Fibroblast of skin of scalp (primary cell): ENCODE results near the gene SPATA13.
"Not testable (repeated sequence)": the region's sequence is repeated elsewhere in the genome, so short reads cannot be mapped to it uniquely, and the experiment has no call there.

Experiments used
- DNase-seq: peaks from one replicate; pipeline ENCODE4 v3.0.0-alpha.2; 2013

Gene SPATA13

DNA sequence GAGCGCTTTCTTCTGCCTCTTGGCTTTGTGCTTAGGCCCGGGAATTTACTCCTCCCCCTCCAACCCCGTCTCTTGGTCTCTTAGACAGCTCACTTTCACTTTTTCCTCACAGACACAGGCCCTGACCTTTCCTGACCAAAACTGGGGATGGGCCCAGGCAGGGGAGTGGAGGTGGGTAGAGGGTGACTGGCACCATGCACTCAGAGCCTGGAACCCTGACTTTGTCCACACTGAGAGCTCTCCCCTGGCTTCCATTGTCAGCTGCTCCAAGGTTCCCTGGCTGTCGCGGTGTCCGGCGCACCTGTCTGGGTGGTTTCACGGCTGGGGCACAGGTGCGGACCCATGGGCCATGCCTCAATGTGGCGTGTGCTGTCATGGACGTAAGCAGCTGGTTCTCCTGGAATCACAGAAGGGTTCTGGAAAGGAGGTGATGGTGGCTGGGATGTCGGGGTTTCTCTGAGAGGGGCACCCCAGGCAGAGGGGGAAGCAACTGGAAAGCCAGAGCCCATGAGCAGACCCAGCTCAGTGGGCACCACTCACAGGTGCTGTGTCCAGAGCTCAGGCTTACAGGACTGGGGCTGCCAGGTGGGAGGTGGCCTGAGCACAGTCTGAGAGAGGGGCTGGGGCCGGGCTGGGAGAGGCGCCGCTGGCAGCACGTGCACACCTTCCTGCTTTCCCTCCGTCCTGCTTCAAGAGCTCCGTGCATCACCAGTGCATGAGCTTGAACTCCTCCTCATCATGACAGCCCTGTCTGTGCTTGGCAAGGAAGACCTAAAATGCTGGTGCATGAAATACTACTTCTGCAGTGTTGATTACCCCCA is 120.9 kb downstream of the SPATA13 start:
- no peak for DNase-seq

GRCh38 chr13:24282256-24282655 is 121.7 kb downstream of the SPATA13 start:
- DNase-seq, result no peak

- no peak for DNase-seq
Observed at GRCh38 chr13:24284889-24285565, 124.5 kb downstream of the SPATA13 start.

DNA sequence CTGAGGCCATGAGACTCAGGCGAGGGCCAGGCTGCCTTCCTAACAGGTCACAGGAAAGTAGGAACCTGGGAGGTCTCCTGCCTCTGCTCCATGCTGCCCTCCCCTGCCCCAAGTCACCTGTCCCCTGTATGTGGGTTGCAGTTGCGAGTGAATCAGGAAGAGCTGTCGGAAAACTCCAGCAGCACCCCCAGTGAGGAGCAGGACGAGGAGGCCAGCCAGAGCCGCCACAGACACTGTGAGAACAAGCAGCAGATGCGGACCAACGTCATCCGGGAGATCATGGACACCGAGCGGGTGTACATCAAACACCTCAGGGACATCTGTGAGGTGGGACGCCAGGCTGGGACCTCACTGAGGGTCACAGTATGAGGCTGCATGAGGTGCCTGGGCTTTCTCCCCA is 126.1 kb downstream of the SPATA13 start:
- no peak for DNase-seq

DNA sequence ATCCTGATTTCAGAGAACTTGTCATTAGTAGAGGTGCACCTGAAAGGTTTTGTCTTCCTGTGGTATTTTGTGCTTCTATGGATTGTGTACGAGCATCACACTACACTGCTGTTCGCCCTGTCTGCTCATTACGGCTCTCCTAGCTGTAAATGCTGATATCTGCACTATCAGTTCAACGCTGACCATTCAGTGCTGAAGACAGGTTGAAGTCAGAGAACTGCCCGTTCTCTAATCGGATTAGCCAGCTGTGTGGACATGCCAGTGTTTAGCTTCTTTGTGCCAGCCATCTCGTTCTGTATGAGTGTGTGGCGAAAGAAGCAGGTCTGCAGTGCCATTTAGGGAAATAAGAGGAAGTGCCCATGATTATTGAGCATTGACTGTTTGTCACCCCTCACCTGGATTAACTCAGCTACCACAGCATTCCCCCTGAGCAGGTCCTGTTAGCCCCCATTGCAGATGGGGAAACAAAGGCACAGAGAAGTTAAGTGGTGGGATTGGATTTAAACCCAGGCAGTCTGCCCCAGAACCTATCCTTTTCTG is 127.3 kb downstream of the SPATA13 start:
- DNase-seq, result no peak

GRCh38 chr13:24288870-24289269 is 128.3 kb downstream of the SPATA13 start:
- peak; percentile 58 for DNase-seq

DNA sequence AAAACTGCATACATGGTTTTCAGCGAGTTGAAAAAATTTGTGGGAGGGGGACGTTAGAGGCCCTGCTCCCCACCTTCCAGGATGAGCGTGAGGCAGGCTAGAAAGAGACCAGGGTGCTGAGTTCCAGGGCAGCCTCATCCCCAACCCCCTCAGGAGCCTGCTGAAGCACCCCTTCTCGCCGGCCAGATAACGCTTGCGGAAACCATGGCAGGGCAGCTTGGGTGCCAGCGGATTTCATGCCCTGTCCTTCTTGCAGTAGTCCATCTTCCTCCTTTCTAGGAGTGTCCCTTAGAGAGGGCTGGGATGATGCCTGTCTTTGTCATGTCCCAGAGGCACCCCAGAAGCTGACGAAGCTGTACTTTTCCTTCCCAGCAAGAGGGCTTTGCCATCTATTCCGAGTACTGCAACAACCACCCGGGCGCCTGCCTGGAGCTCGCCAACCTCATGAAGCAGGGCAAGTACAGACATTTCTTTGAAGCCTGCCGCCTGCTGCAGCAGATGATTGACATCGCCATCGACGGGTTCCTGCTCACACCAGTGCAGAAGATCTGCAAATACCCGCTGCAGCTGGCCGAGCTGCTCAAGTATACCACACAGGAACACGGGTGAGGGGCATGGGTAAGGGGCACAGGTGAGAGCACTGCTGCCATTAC is 129.9 kb downstream of the SPATA13 start:
- DNase-seq, result no peak

DNA sequence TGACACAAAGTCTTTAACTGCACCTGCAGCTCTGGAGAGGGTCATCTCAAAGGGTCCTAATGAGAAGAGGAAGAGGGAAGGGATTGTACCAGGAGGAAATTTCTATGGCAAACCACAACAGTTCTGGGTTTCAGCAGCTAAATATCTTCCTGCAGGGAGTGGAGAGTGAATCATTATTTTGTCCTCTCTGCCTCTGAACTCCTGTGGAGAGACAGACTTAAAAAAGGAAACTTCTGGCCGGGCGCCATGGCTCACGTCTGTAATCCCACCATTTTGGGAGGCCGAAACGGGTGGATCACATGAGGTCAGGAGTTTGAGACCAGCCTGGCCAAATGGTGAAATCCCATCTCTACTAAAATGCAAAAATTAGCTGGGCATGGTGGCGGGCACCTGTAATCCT is 132.0 kb downstream of the SPATA13 start:
- peak; percentile 69 for DNase-seq

- peak; percentile 38 for DNase-seq
Observed at GRCh38 chr13:24293746-24294145, 133.2 kb downstream of the SPATA13 start.

- no peak for DNase-seq
Observed at GRCh38 chr13:24299488-24300114, 139.1 kb downstream of the SPATA13 start.

DNA sequence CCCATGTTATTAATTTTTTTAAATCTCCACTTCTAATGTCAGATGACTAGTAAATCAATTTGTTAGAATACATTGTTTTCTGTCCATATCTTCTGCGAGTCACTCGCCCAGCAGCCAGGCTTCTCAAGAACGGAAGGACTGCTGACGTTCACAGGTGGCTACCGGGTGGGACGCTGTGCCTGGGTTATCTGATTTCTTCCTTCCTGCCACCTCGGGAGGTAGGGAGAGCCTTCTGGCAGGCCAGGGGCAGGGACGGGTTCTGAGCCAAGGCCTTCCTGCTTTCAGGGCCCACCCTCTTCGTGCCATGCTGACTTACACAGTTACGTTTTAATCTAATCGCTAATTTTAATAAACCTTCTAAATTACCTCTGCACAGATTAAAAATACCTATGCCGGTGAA is 140.9 kb downstream of the SPATA13 start:
- no peak for DNase-seq

GRCh38 chr13:24301911-24302310 is 141.4 kb downstream of the SPATA13 start:
- DNase-seq, result no peak

DNA sequence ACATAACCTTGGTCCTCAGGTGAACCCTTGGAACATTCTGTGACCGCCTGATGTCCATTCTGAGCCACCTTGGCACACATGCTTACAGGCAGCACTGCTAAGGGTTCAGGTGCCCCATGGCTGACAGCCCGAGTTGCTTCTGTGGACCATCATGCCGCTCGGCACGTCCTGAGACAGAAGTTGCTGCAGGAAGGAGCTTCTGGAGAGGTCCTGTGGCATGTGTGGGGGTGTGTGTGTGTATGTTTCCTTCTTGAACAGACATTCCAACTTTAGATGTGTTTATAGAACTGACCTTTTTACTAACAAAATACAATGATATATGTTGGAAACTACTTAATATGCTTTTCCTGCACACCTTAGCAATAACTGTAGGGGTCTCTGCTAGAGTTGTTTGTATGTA is 144.1 kb downstream of the SPATA13 start:
- DNase-seq, result no peak

DNA sequence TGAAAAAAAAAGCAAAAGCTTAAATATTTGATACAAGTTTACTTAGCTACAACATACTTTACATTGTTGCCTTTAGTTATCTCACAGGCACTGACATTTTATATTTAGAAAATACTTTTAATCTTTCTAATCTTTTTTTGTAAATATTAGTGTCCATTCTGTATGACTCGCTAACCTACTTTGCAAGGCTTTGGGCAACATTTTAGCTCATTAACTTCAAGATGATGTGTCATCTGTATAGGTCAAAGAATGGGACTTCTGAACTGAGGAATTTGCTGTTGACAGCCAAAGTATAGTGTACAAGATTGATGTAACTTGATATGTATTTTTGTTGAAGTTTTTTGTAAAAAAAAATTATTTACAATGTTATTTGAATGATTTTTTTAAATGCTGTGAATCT is 146.1 kb downstream of the SPATA13 start:
- DNase-seq, result peak; percentile 62

DNA sequence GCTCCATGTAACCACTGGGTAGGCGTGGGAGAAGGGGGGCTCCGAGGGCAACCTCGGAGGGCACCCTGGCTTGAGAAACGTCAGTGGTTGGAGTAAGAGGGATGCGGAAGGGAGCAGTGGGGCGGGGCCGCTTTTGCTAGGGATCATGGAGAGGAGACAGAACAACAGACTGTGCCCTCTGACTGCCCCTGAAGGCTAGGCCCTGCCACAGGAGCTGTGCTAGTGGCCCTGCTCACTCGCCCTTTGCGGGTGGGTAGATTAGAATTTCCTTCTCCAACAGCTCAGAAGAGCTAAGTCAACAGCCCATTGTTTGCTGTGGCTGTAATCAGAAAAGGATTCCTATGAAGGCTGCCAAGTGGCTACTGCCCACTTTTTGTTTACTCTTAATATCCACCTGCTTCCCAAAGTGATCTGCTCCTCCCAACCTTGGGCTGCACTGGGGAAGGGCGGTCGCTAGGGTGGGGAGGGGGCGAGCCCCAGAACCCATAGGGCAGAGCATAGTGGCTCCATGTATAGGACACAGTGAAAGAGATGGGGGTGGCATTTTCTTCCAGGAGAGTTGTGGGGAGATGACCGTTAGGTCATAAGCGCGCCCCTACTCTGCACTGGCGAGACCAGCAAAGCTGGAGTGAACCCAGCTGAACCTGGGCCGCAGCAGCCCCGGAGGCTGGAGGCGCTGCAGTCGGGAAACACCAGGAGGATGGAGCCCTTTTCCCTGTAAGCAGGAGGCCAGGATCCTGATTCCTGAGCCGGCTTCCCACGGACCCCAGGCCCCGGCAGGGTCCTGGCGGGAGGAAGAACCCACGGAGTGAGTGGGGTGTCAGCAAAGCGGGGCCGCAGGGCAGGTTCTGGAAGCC is 146.9 kb downstream of the SPATA13 start:
- DNase-seq, result no peak

DNA sequence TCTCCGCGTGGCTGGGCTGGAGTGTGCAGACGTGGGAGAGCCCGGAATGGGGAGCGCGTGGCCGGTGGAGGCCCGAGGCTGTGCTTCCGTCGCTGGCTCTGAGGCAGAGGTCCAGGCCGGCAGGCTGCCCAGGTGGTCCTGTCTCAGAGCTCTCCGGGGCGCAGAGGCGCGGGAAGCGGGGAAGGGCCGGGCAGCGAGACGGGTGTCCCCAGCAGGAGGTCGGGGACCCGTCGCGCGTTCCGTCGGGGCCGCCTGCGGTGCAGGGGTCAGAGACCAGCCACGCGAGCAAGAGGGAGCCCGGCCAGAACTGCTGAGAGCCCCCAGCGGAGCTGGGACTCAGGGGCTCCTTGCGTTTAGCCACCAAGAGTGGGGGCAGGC is 147.5 kb downstream of the SPATA13 start:
- no peak for DNase-seq

DNA sequence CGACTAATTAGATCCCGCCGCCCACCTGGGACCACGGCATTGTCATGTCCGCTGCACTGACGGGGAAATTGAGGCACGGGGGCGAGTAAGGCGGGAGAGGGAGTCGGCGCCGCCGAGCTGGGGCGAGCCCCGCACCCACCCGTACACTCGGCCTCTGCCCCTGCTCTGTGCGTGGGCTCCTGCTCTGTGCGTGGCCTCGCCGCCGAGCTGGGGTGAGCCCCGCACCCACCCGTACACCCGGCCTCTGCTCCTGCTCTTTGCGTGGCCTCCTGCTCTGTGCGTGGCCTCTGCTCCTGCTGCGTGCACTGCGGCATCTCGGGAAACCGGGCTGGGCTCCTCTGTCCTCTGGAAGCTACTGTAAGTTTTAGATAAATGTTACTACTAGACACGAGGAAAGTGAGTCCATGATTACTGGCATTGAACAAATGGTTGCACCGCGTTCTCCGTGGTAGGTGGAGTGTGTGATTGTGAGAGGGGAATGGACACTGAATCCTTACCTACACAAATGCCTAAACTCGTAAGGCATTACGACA is 148.0 kb downstream of the SPATA13 start:
- no peak for DNase-seq

- DNase-seq, result not testable (repeated sequence)
Observed at GRCh38 chr13:24309300-24309699, 148.8 kb downstream of the SPATA13 start, which contains the start of gene C1QTNF9. Gene C1QTNF9, plus strand, starts transcription at chr13:24309580. Its CDS starts 6,424 bp downstream, at chr13:24316004.

DNA sequence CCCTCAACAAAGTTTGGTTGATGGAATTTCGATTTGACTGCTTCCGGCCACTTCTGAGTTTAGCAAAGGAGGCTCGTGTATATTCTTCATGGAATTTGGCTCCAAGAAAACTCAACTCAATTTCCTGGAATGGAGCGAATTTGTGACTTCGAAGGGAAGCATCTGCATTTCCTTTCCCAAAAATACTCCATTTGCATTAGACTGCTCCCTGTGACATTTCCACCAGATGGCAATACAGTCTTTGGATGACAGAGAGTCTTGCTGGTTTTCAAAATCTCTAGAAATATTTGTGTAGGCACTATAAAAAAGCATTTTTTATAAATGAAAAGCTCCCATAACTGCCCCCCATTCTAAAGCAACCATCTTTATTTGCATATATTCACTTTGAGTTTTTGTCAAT is 152.9 kb downstream of the SPATA13 start:
- peak; percentile 22 for DNase-seq

- not testable (repeated sequence) for DNase-seq
Observed at GRCh38 chr13:24317835-24318234, 157.3 kb downstream of the SPATA13 start.

- DNase-seq, result not testable (repeated sequence)
Observed at GRCh38 chr13:24318878-24319277, 158.4 kb downstream of the SPATA13 start.
